ENCODE results near the gene ELF4.

Gene ELF4

DNA sequence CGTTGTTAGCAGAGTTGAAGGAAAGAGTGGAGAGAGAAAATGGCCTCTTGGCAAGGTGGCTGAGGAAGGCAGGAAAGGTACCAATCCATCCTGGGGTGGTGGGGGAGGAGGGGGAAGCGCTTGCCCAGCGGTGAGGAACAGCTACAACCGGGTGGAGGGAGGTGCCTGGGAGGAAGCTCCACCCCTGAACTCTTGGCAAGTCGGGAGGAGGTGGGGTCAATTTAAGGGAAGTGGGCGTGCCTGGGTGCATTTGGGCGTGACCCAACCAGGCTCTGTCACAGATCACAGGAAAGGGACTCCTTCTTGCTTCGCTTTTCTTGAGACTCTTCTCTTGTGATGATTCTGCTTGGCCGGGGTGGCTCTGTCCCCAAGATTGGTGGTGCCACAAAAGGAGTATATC lies 86.2 kb downstream of the ELF4 start:
- H3K27me3 ChIP-seq (ENCODE audit: low read depth, low read length): no peaks in the 10 kb centered on the region
- TF ChIP-seq EZH2phosphoT487 (IDR thresholded peaks at IDR 0.05; ENCODE audit: low read depth): no peak
- TF ChIP-seq, protein P1, sequence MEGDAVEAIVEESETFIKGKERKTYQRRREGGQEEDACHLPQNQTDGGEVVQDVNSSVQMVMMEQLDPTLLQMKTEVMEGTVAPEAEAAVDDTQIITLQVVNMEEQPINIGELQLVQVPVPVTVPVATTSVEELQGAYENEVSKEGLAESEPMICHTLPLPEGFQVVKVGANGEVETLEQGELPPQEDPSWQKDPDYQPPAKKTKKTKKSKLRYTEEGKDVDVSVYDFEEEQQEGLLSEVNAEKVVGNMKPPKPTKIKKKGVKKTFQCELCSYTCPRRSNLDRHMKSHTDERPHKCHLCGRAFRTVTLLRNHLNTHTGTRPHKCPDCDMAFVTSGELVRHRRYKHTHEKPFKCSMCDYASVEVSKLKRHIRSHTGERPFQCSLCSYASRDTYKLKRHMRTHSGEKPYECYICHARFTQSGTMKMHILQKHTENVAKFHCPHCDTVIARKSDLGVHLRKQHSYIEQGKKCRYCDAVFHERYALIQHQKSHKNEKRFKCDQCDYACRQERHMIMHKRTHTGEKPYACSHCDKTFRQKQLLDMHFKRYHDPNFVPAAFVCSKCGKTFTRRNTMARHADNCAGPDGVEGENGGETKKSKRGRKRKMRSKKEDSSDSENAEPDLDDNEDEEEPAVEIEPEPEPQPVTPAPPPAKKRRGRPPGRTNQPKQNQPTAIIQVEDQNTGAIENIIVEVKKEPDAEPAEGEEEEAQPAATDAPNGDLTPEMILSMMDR (IDR thresholded peaks at IDR 0.05; ENCODE audit: low read depth, low read length): no peak
- no peak overlapping the region for H3K4me3 ChIP-seq (ENCODE audit: low read length)
- H3K4me1 ChIP-seq (ENCODE audit: low read length): peaks cover 9% of the 10 kb centered on the region
- H3K4me2 ChIP-seq (ENCODE audit: low read length): no peak overlapping the region
- no peak overlapping the region for H3K9ac ChIP-seq (ENCODE audit: low read length)
- no peaks in the 10 kb centered on the region; the same call in 1 of the 2 replicates for H3K79me2 ChIP-seq (ENCODE audit: low read length)
- H3K36me3 ChIP-seq (replicated peaks; ENCODE audit: low read depth, low read length): peaks cover 18% of the 10 kb centered on the region
- H4K20me1 ChIP-seq (ENCODE audit: insufficient read depth, low read length): no peaks in the 10 kb centered on the region
- no peaks in the 10 kb centered on the region for H3K9me3 ChIP-seq (ENCODE audit: insufficient read depth, low read length)
- no peak overlapping the region for H2AFZ ChIP-seq (ENCODE audit: low read depth, low read length)
- H3K27ac ChIP-seq (ENCODE audit: low read length): no peak overlapping the region

DNA sequence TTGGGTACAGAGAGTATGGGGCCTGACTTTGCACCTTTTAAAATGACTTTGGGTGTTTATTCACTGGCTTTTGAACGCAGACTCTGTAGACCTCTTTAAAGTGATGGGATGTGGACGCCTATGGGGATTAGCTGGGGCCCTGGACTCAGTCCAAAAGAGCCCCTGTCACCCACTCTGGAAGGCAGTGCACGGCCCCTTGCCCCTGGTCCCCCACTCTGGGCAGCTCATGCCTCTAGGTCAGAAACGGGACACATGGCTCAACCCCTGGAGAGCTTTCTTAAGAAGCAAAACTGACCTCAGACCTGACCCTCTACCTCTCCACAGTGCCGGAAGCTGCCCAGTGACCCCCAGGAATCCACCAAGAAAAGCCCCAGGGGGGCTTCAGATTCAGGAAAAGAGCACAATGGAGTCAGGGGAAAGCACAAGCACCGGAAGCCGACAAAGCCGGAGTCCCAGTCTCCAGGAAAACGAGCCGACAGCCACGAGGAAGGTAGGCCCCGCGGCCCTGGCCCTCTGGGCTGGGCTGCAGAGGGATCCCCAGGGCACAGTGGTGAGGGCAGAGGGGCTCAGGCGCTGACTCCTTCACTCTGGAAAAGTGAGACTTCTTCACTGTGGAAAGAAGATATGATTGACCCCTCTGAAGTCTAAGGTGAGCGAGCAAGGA lies 89.5 kb downstream of the ELF4 start:
- Histone ChIP-seq H3K79me2 (ENCODE audit: low read length) (no peaks in the 10 kb centered on the region; the same call in 1 of the 2 replicates), H3K36me3 (replicated peaks; ENCODE audit: low read depth, low read length) (peaks cover 12% of the 10 kb centered on the region), H3K27me3 (ENCODE audit: low read depth, low read length) (no peaks in the 10 kb centered on the region)

GRCh38 chrX:130018143-130018542 lies 92.2 kb downstream of the ELF4 start:
- no peaks in the 10 kb centered on the region; the same call in 1 of the 2 replicates for H3K79me2 ChIP-seq (ENCODE audit: low read length)
- peaks cover 5% of the 10 kb centered on the region for H3K36me3 ChIP-seq (replicated peaks; ENCODE audit: low read depth, low read length)
- no peak overlapping the region for H3K4me2 ChIP-seq (ENCODE audit: low read length)
- no peak overlapping the region for H3K27ac ChIP-seq (ENCODE audit: low read length)
- TF ChIP-seq, protein P1 (IDR thresholded peaks at IDR 0.05; ENCODE audit: low read depth, low read length): no peak
- TF ChIP-seq EZH2phosphoT487 (IDR thresholded peaks at IDR 0.05; ENCODE audit: low read depth): no peak
- no peak overlapping the region for H3K9ac ChIP-seq (ENCODE audit: low read length)
- no peak overlapping the region for H2AFZ ChIP-seq (ENCODE audit: low read depth, low read length)
- H3K9me3 ChIP-seq (ENCODE audit: insufficient read depth, low read length): no peaks in the 10 kb centered on the region
- H4K20me1 ChIP-seq (ENCODE audit: insufficient read depth, low read length): no peaks in the 10 kb centered on the region; the same call in 1 of the 2 replicates
- no peaks in the 10 kb centered on the region for H3K27me3 ChIP-seq (ENCODE audit: low read depth, low read length)
- no peaks in the 10 kb centered on the region for H3K4me1 ChIP-seq (ENCODE audit: low read length)
- no peak overlapping the region for H3K4me3 ChIP-seq (ENCODE audit: low read length)

More for the DNA sequence above, 89.5 kb downstream of the ELF4 start:
- Histone ChIP-seq H3K4me2 (ENCODE audit: low read length) (no peak overlapping the region), H3K9ac (ENCODE audit: low read length) (no peak overlapping the region), H3K4me3 (ENCODE audit: low read length) (no peak overlapping the region), H3K9me3 (ENCODE audit: insufficient read depth, low read length) (no peaks in the 10 kb centered on the region), H4K20me1 (ENCODE audit: insufficient read depth, low read length) (no peaks in the 10 kb centered on the region; the same call in 1 of the 2 replicates), H3K27ac (ENCODE audit: low read length) (no peak overlapping the region), H3K4me1 (ENCODE audit: low read length) (peaks cover 9% of the 10 kb centered on the region), H2AFZ (ENCODE audit: low read depth, low read length) (no peak overlapping the region)
- TF ChIP-seq, protein P1 (IDR thresholded peaks at IDR 0.05; ENCODE audit: low read depth, low read length): no peak
- no peak for TF ChIP-seq EZH2phosphoT487 (IDR thresholded peaks at IDR 0.05; ENCODE audit: low read depth)

DNA sequence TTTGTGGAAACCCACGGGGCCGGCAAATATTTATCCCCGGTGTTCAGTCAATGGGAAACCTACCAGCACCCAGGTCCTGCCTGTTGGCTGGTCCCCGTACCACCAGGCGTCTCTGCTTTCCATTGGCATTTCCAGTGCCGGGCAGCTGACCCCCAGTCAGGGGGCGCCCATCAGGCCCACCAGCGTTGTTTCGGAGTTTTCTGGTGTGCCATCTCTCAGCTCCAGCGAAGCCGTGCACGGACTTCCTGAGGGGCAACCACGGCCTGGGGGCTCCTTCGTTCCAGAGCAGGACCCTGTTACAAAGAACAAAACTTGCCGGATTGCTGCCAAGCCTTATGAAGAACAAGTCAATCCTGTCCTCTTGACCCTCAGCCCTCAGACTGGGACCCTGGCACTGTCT lies 95.1 kb downstream of the ELF4 start:
- Histone ChIP-seq H3K4me2 (ENCODE audit: low read length) (no peak overlapping the region), H3K79me2 (ENCODE audit: low read length) (no peaks in the 10 kb centered on the region; the same call in 1 of the 2 replicates), H4K20me1 (ENCODE audit: insufficient read depth, low read length) (no peaks in the 10 kb centered on the region; the same call in 1 of the 2 replicates), H3K27ac (ENCODE audit: low read length) (no peak overlapping the region), H3K36me3 (replicated peaks; ENCODE audit: low read depth, low read length) (no peaks in the 10 kb centered on the region), H3K27me3 (ENCODE audit: low read depth, low read length) (no peaks in the 10 kb centered on the region), H3K4me1 (ENCODE audit: low read length) (no peaks in the 10 kb centered on the region), H3K9me3 (ENCODE audit: insufficient read depth, low read length) (no peaks in the 10 kb centered on the region), H3K9ac (ENCODE audit: low read length) (no peak overlapping the region), H2AFZ (ENCODE audit: low read depth, low read length) (no peak overlapping the region), H3K4me3 (ENCODE audit: low read length) (no peak overlapping the region)
- TF ChIP-seq, protein P1 (IDR thresholded peaks at IDR 0.05; ENCODE audit: low read depth, low read length): no peak
- no peak for TF ChIP-seq EZH2phosphoT487 (IDR thresholded peaks at IDR 0.05; ENCODE audit: low read depth)

All from OCI-LY3 (cell line).